GM12891 (cell line): ENCODE measurements around the gene SACS.

Source experiments
- POLR2A ChIP-seq: IDR thresholded peaks from 2 replicates; pipeline ENCODE4 v1.6.1; 2011; ENCODE audit warnings: low read depth, low read length, control low read depth
- POLR2AphosphoS5 ChIP-seq: IDR thresholded peaks from 2 replicates; pipeline ENCODE4 v1.6.1; 2011; ENCODE audit warnings: low read depth, low read length, control low read depth
- TAF1 ChIP-seq: IDR thresholded peaks from 2 replicates; pipeline ENCODE4 v1.6.1; 2011; ENCODE audit warnings: low read depth, low read length, control low read depth

DNA sequence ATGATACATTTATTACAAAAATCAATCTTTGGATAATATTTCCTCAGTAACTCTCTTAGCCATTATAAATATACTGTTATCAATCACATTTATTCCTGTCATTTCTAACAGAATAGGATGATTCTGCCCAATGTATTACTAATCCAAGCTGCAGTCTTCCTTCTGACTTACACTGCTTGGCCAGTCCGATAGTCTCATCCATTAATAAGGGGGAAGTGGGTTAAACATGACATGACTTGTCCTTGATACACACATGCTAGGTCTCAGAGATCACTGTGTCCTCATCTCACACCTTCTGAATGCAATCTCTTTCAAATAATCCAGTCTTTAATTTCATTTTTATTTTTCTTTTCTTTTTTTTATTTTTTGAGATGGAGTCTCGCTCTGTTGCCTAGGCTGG, 18.8 kb downstream of the SACS start:
- TF ChIP-seq POLR2A (no peak), TAF1 (no peak), POLR2AphosphoS5 (no peak)
